ENCODE measurements around the gene RIMS3. TPM values are rescaled to one million over a fixed set of nuclear protein-coding genes. Genes with fewer than 3 reads are reported as not detected.

RIMS3 gene
- total RNA-seq, 1 donor, result 6.2 TPM

DNA sequence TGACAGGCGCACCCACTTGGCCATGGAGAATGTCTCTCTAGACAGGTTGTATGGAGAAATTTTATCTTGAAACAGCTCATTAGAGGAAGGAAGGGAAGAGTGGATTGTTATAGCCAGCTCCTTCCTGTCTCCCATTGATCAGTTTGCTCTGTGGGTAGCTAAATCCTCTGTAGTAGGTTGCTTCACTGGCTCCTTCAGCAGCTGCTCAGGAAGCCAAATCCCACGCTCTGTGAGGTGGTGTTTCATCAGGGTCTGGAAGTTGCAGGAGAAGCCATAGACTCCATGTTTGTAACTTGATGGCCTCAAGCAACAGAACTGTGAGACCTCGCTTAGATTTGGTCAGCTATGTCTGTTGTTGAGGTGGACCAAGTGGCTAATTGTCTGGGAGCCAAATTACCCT is 19.2 kb upstream of the RIMS3 start:
- no peak for DNase-seq (ENCODE audit: insufficient read length, low spot score, missing footprints)
- Histone ChIP-seq H3K79me2 (ENCODE audit: insufficient read depth, low read length) (peaks cover 7% of the 10 kb centered on the region), H3K36me3 (ENCODE audit: insufficient read depth, low read length) (peaks cover 12% of the 10 kb centered on the region)

GRCh38 chr1:40679165-40679953 is 13.9 kb upstream of the RIMS3 start:
- no peaks in the 10 kb centered on the region for H3K79me2 ChIP-seq (ENCODE audit: insufficient read depth, low read length)
- H3K27me3 ChIP-seq (ENCODE audit: insufficient read depth, low read length), result no peaks in the 10 kb centered on the region
- H3K4me2 ChIP-seq (ENCODE audit: insufficient read depth, low read length), result no peak overlapping the region
- no peak overlapping the region for H3K27ac ChIP-seq (ENCODE audit: low read depth, low read length)
- no peaks in the 10 kb centered on the region for H4K20me1 ChIP-seq (ENCODE audit: insufficient read depth, low read length)
- no peaks in the 10 kb centered on the region for H3K9me3 ChIP-seq (ENCODE audit: low read depth, low read length)
- TF ChIP-seq CTCF (IDR thresholded peaks at IDR 0.05; ENCODE audit: extremely low read depth, low read depth, low read length), result no peak
- no peak overlapping the region for H3K4me3 ChIP-seq (ENCODE audit: insufficient read depth, low read length)
- H2AFZ ChIP-seq (ENCODE audit: low read length), result no peak overlapping the region
- H3K36me3 ChIP-seq (ENCODE audit: insufficient read depth, low read length), result no peaks in the 10 kb centered on the region
- DNase-seq (ENCODE audit: insufficient read length, low spot score, missing footprints), result peak; percentile 66
- H3K4me1 ChIP-seq (ENCODE audit: insufficient read depth, low read length), result no peaks in the 10 kb centered on the region

More for the DNA sequence above, 19.2 kb upstream of the RIMS3 start:
- no peak for TF ChIP-seq CTCF (IDR thresholded peaks at IDR 0.05; ENCODE audit: extremely low read depth, low read depth, low read length)
- H2AFZ ChIP-seq (ENCODE audit: low read length), result no peak overlapping the region
- no peak overlapping the region for H3K4me2 ChIP-seq (ENCODE audit: insufficient read depth, low read length)
- H4K20me1 ChIP-seq (ENCODE audit: insufficient read depth, low read length), result peaks cover 3% of the 10 kb centered on the region
- no peak overlapping the region for H3K27ac ChIP-seq (ENCODE audit: low read depth, low read length)
- H3K27me3 ChIP-seq (ENCODE audit: insufficient read depth, low read length), result no peaks in the 10 kb centered on the region
- H3K4me3 ChIP-seq (ENCODE audit: insufficient read depth, low read length), result no peak overlapping the region
- H3K9me3 ChIP-seq (ENCODE audit: low read depth, low read length), result no peaks in the 10 kb centered on the region
- H3K4me1 ChIP-seq (ENCODE audit: insufficient read depth, low read length), result no peaks in the 10 kb centered on the region

- DNase-seq (ENCODE audit: insufficient read length, low spot score, missing footprints), result peak; percentile 32
- H4K20me1 ChIP-seq (ENCODE audit: insufficient read depth, low read length), result no peaks in the 10 kb centered on the region
- H3K4me3 ChIP-seq (ENCODE audit: insufficient read depth, low read length), result no peak overlapping the region
- H3K27me3 ChIP-seq (ENCODE audit: insufficient read depth, low read length), result no peaks in the 10 kb centered on the region
- H3K4me2 ChIP-seq (ENCODE audit: insufficient read depth, low read length), result no peak overlapping the region
- H3K27ac ChIP-seq (ENCODE audit: low read depth, low read length), result no peak overlapping the region
- H3K79me2 ChIP-seq (ENCODE audit: insufficient read depth, low read length), result no peaks in the 10 kb centered on the region
- H3K36me3 ChIP-seq (ENCODE audit: insufficient read depth, low read length), result no peaks in the 10 kb centered on the region
- no peaks in the 10 kb centered on the region for H3K4me1 ChIP-seq (ENCODE audit: insufficient read depth, low read length)
- H3K9me3 ChIP-seq (ENCODE audit: low read depth, low read length), result no peaks in the 10 kb centered on the region
- no peak for TF ChIP-seq CTCF (IDR thresholded peaks at IDR 0.05; ENCODE audit: extremely low read depth, low read depth, low read length)
- H2AFZ ChIP-seq (ENCODE audit: low read length), result no peak overlapping the region
Observed at GRCh38 chr1:40676501-40676900, 11.0 kb upstream of the RIMS3 start.

DNA sequence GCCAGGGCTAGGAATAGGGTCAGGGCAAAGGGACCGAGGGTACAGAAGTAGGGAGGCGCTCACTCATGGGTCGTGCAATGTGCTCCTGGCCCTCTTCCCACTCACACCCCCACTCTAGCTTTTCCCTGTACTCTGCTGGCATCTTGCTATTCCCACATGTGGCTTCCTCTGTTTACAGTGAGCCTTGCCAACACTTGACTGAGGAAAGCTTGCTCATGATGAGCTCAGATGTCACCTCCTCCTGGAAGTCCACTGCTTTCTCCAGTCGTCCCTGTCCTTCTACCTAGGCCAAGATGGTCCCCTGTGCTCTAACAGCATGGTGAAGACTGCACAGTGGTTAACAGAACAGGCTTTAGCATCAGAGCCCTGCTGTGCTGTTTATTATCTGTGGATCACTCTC is 8.0 kb upstream of the RIMS3 start:
- Histone ChIP-seq H3K79me2 (ENCODE audit: insufficient read depth, low read length) (no peaks in the 10 kb centered on the region), H3K4me2 (ENCODE audit: insufficient read depth, low read length) (no peak overlapping the region), H2AFZ (ENCODE audit: low read length) (no peak overlapping the region), H3K36me3 (ENCODE audit: insufficient read depth, low read length) (no peaks in the 10 kb centered on the region), H3K27me3 (ENCODE audit: insufficient read depth, low read length) (peaks cover 5% of the 10 kb centered on the region), H3K4me1 (ENCODE audit: insufficient read depth, low read length) (no peaks in the 10 kb centered on the region), H3K4me3 (ENCODE audit: insufficient read depth, low read length) (no peak overlapping the region), H4K20me1 (ENCODE audit: insufficient read depth, low read length) (no peaks in the 10 kb centered on the region), H3K27ac (ENCODE audit: low read depth, low read length) (no peak overlapping the region), H3K9me3 (ENCODE audit: low read depth, low read length) (no peaks in the 10 kb centered on the region)
- TF ChIP-seq CTCF (IDR thresholded peaks at IDR 0.05; ENCODE audit: extremely low read depth, low read depth, low read length), result no peak
- DNase-seq (ENCODE audit: insufficient read length, low spot score, missing footprints), result peak; percentile 17
